CD14-positive monocyte (primary cell): ENCODE results near the gene CELF4. TPM values are rescaled to one million over a fixed set of nuclear protein-coding genes. Genes with fewer than 3 reads are reported as not detected.

Experiments
- DNase-seq, 3 donors: peaks; one replicate each; pipeline ENCODE4 v3.0.0-alpha.2; 2011 to 2022
- H2AFZ ChIP-seq: 2 replicates; pipeline ENCODE4 v1.6.0; 2012; ENCODE audit warnings: mild to moderate bottlenecking, low read depth, low read length, inconsistent platforms; ENCODE audit not compliant: insufficient read depth, poor library complexity, severe bottlenecking
- H3K27ac ChIP-seq, 2 donors: 1 replicate in 1 of 2; 2 replicates in 1 of 2; pipeline ENCODE4 v1.5.1; 2012 to 2013; ENCODE audit warnings: low read length in 2 of 2, control low read depth in 1 of 2, inconsistent platforms in 1 of 2, low read depth in 1 of 2, mild to moderate bottlenecking in 1 of 2
- H3K27me3 ChIP-seq, 2 donors: one replicate each; pipeline versions ENCODE4 v1.6.0 to v1.6.1; 2011 to 2013; ENCODE audit warnings: low read length in 2 of 2; ENCODE audit not compliant: control insufficient read depth in 2 of 2, insufficient read depth in 2 of 2
- H3K36me3 ChIP-seq, 2 donors: replicated peaks in 1 of 2; 1 replicate in 1 of 2; 2 replicates in 1 of 2; pipeline versions ENCODE4 v1.5.1 to v1.6.1; 2012 to 2013; ENCODE audit warnings: low read length in 2 of 2, control low read depth in 1 of 2, inconsistent platforms in 1 of 2, mild to moderate bottlenecking in 1 of 2; ENCODE audit not compliant: insufficient read depth in 2 of 2, control insufficient read depth in 1 of 2
- H3K4me1 ChIP-seq, 2 donors: 1 replicate in 1 of 2; 2 replicates in 1 of 2; pipeline versions ENCODE4 v1.5.1 to v1.6.1; 2012 to 2013; ENCODE audit warnings: low read length in 2 of 2, control low read depth in 1 of 2, inconsistent platforms in 1 of 2, mild to moderate bottlenecking in 1 of 2, moderate library complexity in 1 of 2; ENCODE audit not compliant: insufficient read depth in 2 of 2, control insufficient read depth in 1 of 2
- H3K4me2 ChIP-seq: replicated peaks from 2 replicates; pipeline ENCODE3; 2012; ENCODE audit warnings: low read length, moderate library complexity, mild to moderate bottlenecking; ENCODE audit not compliant: poor library complexity, severe bottlenecking; ENCODE audit errors: extremely low read depth
- H3K4me3 ChIP-seq, 3 experiments: fragments of 200-600 bp in 1 of 3; sonication (generic) in 1 of 3; replicated peaks in 1 of 3; 1 replicate in 2 of 3; 2 replicates in 1 of 3; pipeline ENCODE4 v1.5.1; 2011 to 2013; ENCODE audit warnings: low read length in 3 of 3, mild to moderate bottlenecking in 3 of 3, control low read depth in 2 of 3, low read depth in 2 of 3, inconsistent platforms in 1 of 3, moderate library complexity in 1 of 3
- H3K79me2 ChIP-seq: 2 replicates; pipeline ENCODE4 v1.6.0; 2012; ENCODE audit warnings: mild to moderate bottlenecking, control low read depth, inconsistent platforms, low read length, moderate library complexity; ENCODE audit not compliant: insufficient read depth
- H3K9ac ChIP-seq: 2 replicates; pipeline ENCODE4 v1.6.0; 2017; ENCODE audit warnings: low read length, mild to moderate bottlenecking; ENCODE audit not compliant: insufficient read depth, poor library complexity, severe bottlenecking
- H3K9me3 ChIP-seq, 2 donors: replicated peaks in 1 of 2; 1 replicate in 1 of 2; 2 replicates in 1 of 2; pipeline versions ENCODE4 v1.5.1 to v1.6.1; 2012 to 2013; ENCODE audit warnings: low read length in 2 of 2, control low read depth in 1 of 2; ENCODE audit not compliant: control insufficient read depth in 1 of 2, insufficient read depth in 1 of 2
- H4K20me1 ChIP-seq: 2 replicates; pipeline ENCODE4 v1.6.0; 2012; ENCODE audit warnings: mild to moderate bottlenecking, low read length, control low read depth, moderate library complexity; ENCODE audit not compliant: insufficient read depth
- H3K27ac Mint-ChIP-seq, 7 donors: one replicate each; pipeline ENCODE4 v1.8.0; 2020; ENCODE audit warnings: mild to moderate bottlenecking in 7 of 7, mixed read lengths in 7 of 7, moderate library complexity in 6 of 7, inconsistent platforms in 2 of 7
- H3K27me3 Mint-ChIP-seq, 3 donors: one replicate each; pipeline ENCODE4 v1.8.0; 2021 to 2022; ENCODE audit warnings: low read depth in 3 of 3, mild to moderate bottlenecking in 3 of 3, mixed read lengths in 3 of 3, moderate library complexity in 3 of 3, inconsistent platforms in 1 of 3
- H3K36me3 Mint-ChIP-seq, 2 donors: one replicate each; pipeline ENCODE4 v1.8.0; 2020; ENCODE audit warnings: mixed read lengths in 2 of 2, inconsistent platforms in 1 of 2, mild to moderate bottlenecking in 1 of 2
- H3K4me1 Mint-ChIP-seq: one replicate; pipeline ENCODE4 v1.8.0; 2020; ENCODE audit warnings: mild to moderate bottlenecking, mixed read lengths
- H3K4me3 Mint-ChIP-seq, 2 donors: one replicate each; pipeline ENCODE4 v1.8.0; 2020; ENCODE audit warnings: mild to moderate bottlenecking in 2 of 2, mixed read lengths in 2 of 2, moderate library complexity in 1 of 2
- H3K9me3 Mint-ChIP-seq, 7 donors: one replicate each; pipeline ENCODE4 v1.8.0; 2020 to 2022; ENCODE audit warnings: mixed read lengths in 7 of 7, mild to moderate bottlenecking in 6 of 7, moderate library complexity in 6 of 7, inconsistent platforms in 2 of 7
- WGBS: methylation state at CpG from one replicate; pipeline ENCODE4 v1.1.5; 2013; ENCODE audit warnings: missing lambda C conversion rate; ENCODE audit not compliant: insufficient coverage; 5-methylcytosine and 5-hydroxymethylcytosine counted together
- intact Hi-C, 2 donors: fragments of 100-400 bp; cut with micrococcal nuclease; formaldehyde crosslinking; loops; one replicate each; pipeline versions ENCODE4 v1.15.0 to v1.15.1; 2023
- polyA plus RNA-seq, 3 donors: library from polyadenylated mRNA; depleted of rRNA in 1 of 3; unstranded in 2 of 3; stranded (reverse) in 1 of 3; fragments of 300-500 nt in 2 of 3; fragments of >200 nt in 1 of 3; fragmentation: Illumina TruSeq in 2 of 3; gene quantifications; 1 replicate in 2 of 3; 2 replicates in 1 of 3; pipeline ENCODE4 v1.2.3, GENCODE V29; 2012 to 2021
- TF ChIP-seq, protein P1 (sequence below): fragments of 200-600 bp; IDR thresholded peaks from one replicate; pipeline ENCODE4 v1.8.0; 2022; ENCODE audit warnings: antibody characterized with exemption, mild to moderate bottlenecking

CELF4 gene
- polyA plus RNA-seq, 3 donors: not detected

DNA sequence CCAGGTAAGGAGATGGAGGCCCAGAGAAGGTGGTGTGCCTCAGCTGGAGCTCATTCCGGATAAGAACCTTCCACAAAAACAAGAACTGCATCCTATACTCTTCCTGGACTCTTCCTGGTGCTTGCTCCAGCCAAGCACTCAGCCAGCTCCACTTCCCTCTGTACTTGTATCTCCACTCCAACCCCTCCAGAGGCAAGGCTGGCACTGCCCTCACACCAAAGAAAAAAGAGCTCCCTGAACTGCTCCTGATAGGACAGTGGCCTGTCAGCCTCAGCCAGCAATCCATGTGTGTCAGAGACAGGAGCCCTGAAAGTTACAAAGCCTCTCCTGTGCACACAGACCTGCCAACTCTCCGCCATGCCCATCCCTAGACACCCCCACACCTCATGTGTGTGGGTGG is 248.1 kb downstream of the CELF4 start:
- Mint-ChIP-seq H3K27ac (no peak overlapping the region), H3K9me3 (peaks cover 0 to 3% (median 0%) of the 10 kb centered on the region in 7 donors), H3K36me3 (no peaks in the 10 kb centered on the region), H3K4me1 (no peaks in the 10 kb centered on the region), H3K27me3 (peaks cover 5 to 6% (median 5%) of the 10 kb centered on the region in 3 donors), H3K4me3 (no peak overlapping the region)
- DNase-seq: no peak
- no peak overlapping the region for H3K4me3 ChIP-seq
- no peaks in the 10 kb centered on the region for H3K9me3 ChIP-seq
- no peaks in the 10 kb centered on the region for H3K27me3 ChIP-seq
- H3K9ac ChIP-seq: no peak overlapping the region
- WGBS: 100% methylated on average over 1 of the region's 2 CpGs
- intact Hi-C loops: no loop called here
- TF ChIP-seq, protein P1, sequence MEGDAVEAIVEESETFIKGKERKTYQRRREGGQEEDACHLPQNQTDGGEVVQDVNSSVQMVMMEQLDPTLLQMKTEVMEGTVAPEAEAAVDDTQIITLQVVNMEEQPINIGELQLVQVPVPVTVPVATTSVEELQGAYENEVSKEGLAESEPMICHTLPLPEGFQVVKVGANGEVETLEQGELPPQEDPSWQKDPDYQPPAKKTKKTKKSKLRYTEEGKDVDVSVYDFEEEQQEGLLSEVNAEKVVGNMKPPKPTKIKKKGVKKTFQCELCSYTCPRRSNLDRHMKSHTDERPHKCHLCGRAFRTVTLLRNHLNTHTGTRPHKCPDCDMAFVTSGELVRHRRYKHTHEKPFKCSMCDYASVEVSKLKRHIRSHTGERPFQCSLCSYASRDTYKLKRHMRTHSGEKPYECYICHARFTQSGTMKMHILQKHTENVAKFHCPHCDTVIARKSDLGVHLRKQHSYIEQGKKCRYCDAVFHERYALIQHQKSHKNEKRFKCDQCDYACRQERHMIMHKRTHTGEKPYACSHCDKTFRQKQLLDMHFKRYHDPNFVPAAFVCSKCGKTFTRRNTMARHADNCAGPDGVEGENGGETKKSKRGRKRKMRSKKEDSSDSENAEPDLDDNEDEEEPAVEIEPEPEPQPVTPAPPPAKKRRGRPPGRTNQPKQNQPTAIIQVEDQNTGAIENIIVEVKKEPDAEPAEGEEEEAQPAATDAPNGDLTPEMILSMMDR: no peak
- H3K36me3 ChIP-seq: no peaks in the 10 kb centered on the region
- no peak overlapping the region for H3K27ac ChIP-seq
- no peaks in the 10 kb centered on the region for H3K4me1 ChIP-seq
- no peaks in the 10 kb centered on the region for H3K79me2 ChIP-seq
- no peaks in the 10 kb centered on the region for H4K20me1 ChIP-seq
- no peak overlapping the region for H3K4me2 ChIP-seq
- H2AFZ ChIP-seq: no peak overlapping the region

DNA sequence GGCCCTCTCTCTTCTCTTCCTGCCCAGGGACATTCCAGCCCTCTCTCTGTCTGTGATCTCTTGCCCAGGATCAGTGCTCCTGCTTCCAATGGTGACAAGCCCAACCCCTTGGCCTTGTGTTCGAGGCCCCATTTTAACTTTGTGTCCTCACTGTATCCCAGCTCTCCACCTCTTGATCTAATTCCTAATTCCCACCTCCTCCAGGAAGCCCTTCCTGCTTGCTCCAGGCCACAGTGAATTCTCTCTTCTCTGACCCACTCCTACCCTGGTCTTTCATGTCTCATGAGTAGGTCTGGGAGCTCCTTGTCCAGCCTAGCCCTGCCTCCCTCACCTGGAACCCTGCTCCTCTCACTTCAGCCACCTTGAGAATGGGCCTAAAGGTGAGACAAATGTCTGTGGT is 249.1 kb downstream of the CELF4 start:
- no peak for DNase-seq
- H3K4me1 Mint-ChIP-seq: no peaks in the 10 kb centered on the region
- Histone ChIP-seq H3K9me3 (no peaks in the 10 kb centered on the region), H3K36me3 (no peaks in the 10 kb centered on the region), H2AFZ (no peak overlapping the region), H3K27me3 (no peaks in the 10 kb centered on the region), H3K27ac (no peak overlapping the region), H3K4me2 (no peak overlapping the region), H3K4me1 (no peaks in the 10 kb centered on the region), H3K9ac (no peak overlapping the region), H3K79me2 (no peaks in the 10 kb centered on the region), H4K20me1 (no peaks in the 10 kb centered on the region), H3K4me3 (no peak overlapping the region)
- intact Hi-C loops: no loop called here
- peak overlapping the region in 1 of 7 donors; percentile 52 for H3K27ac Mint-ChIP-seq
- peaks cover 0 to 3% (median 0%) of the 10 kb centered on the region in 7 donors for H3K9me3 Mint-ChIP-seq
- 87% methylated on average over 1 of the region's 1 CpG for WGBS
- H3K36me3 Mint-ChIP-seq: no peaks in the 10 kb centered on the region
- H3K27me3 Mint-ChIP-seq: peaks cover 3 to 6% (median 5%) of the 10 kb centered on the region in 3 donors
- H3K4me3 Mint-ChIP-seq: no peak overlapping the region
- TF ChIP-seq, protein P1: no peak
